Ishikawa (cell line): Measurements from ENCODE around the gene RNF6.

Source experiments
- CEBPB ChIP-seq: IDR thresholded peaks from 2 replicates; pipeline ENCODE4 v1.6.1; 2012
- CREB1 ChIP-seq: IDR thresholded peaks from 2 replicates; pipeline ENCODE4 v1.6.1; 2012; ENCODE audit warnings: low read depth
- EGR1 ChIP-seq: IDR thresholded peaks from 2 replicates; pipeline ENCODE4 v1.6.1; 2012
- EP300 ChIP-seq: IDR thresholded peaks from 2 replicates; pipeline ENCODE4 v1.6.1; 2012; ENCODE audit warnings: borderline replicate concordance
- FOXM1 ChIP-seq: IDR thresholded peaks from 2 replicates; pipeline ENCODE4 v1.6.1; 2012; ENCODE audit warnings: low read depth, borderline replicate concordance
- MAX ChIP-seq: IDR thresholded peaks from 2 replicates; pipeline ENCODE4 v1.6.1; 2012
- NFIC ChIP-seq: IDR thresholded peaks from 2 replicates; pipeline ENCODE4 v1.6.1; 2012
- RAD21 ChIP-seq: IDR thresholded peaks from 2 replicates; pipeline ENCODE4 v1.6.1; 2012; ENCODE audit warnings: low read depth
- REST ChIP-seq: IDR thresholded peaks from 2 replicates; pipeline ENCODE4 v1.6.1; 2012; ENCODE audit warnings: low read depth, mild to moderate bottlenecking
- TAF1 ChIP-seq: IDR thresholded peaks from 2 replicates; pipeline ENCODE4 v1.6.1; 2012; ENCODE audit warnings: low read depth, mild to moderate bottlenecking
- TEAD4 ChIP-seq: IDR thresholded peaks from 2 replicates; pipeline ENCODE4 v1.6.1; 2012
- ZBTB7A ChIP-seq: IDR thresholded peaks from 2 replicates; pipeline ENCODE4 v1.6.1; 2012; ENCODE audit warnings: low read depth

- TF ChIP-seq RAD21 (no peak), REST (no peak), CEBPB (no peak), MAX (no peak), CREB1 (no peak), EP300 (no peak), TAF1 (no peak), NFIC (no peak), ZBTB7A (no peak), TEAD4 (no peak), FOXM1 (no peak), EGR1 (no peak)
Measured at GRCh38 chr13:26163812-26164211, 58.3 kb downstream of the RNF6 start.
